PC-3 (cell line): ENCODE results near the gene RYR2.

Experiments
- EZH2 ChIP-seq: fragments of 300-600 bp; sonication (generic); IDR thresholded peaks from one replicate; pipeline ENCODE4 v1.6.1; 2017; ENCODE audit warnings: antibody characterized with exemption, mild to moderate bottlenecking, low read length; ENCODE audit not compliant: unreplicated experiment
- EZH2phosphoT487 ChIP-seq: fragments of 300-600 bp; sonication (generic); IDR thresholded peaks from 2 replicates; pipeline ENCODE4 v1.6.1; 2018; ENCODE audit warnings: mild to moderate bottlenecking, antibody characterized with exemption, low read length, borderline replicate concordance
- TF ChIP-seq, protein P1 (sequence below): fragments of 300-600 bp; sonication (generic); conservative IDR thresholded peaks from 2 replicates; pipeline ENCODE4 v1.5.1; 2017; ENCODE audit warnings: antibody characterized with exemption, low read depth, mild to moderate bottlenecking, low read length

DNA sequence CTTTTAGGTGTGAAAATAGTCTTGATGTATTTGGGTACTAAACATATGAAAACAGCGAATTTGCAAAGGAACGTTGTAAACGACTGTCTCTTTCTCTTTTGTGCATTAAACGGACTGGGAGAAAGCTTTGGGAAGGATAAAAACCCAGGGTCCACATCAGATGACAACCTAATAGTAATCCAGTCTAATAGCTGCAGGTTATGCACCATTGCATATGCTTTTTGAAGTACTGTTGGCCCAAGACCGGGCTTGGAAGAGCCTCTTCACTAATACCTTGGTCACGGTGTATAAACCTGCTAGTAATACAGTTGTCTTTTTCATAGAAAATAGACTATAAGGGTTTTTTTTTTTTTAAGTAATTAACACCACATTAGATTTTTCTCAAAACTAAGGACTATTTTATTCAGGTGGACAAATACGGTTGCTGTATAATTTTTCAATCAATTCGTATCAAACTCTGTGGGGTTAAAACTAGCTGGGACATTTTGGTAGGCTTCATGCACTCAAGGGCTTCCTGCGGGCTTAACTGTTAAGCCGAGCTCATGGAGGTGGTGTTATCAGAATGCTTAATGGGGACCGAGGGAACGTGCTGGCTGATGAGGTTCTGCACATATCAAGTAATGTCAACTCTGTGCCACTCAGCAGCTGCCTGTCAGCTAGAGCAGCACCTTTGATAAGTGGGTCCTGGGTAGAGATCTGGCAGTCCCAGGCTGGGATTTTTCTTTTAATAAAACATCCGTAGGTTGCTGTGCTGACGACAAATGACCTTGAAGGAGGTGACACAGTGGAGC, 2.1 kb downstream of the RYR2 start:
- no peak for TF ChIP-seq EZH2
- TF ChIP-seq, protein P1, sequence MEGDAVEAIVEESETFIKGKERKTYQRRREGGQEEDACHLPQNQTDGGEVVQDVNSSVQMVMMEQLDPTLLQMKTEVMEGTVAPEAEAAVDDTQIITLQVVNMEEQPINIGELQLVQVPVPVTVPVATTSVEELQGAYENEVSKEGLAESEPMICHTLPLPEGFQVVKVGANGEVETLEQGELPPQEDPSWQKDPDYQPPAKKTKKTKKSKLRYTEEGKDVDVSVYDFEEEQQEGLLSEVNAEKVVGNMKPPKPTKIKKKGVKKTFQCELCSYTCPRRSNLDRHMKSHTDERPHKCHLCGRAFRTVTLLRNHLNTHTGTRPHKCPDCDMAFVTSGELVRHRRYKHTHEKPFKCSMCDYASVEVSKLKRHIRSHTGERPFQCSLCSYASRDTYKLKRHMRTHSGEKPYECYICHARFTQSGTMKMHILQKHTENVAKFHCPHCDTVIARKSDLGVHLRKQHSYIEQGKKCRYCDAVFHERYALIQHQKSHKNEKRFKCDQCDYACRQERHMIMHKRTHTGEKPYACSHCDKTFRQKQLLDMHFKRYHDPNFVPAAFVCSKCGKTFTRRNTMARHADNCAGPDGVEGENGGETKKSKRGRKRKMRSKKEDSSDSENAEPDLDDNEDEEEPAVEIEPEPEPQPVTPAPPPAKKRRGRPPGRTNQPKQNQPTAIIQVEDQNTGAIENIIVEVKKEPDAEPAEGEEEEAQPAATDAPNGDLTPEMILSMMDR, result no peak
- TF ChIP-seq EZH2phosphoT487, result no peak
